Retina (tissue), 1 donor: Measurements from ENCODE around the gene MAN1A2.

Experiments used
- DNase-seq: peaks from one replicate; pipeline ENCODE4 v3.0.0-alpha.2; 2016

Gene MAN1A2

GRCh38 chr1:117561551-117561950 lies 194.3 kb downstream of the MAN1A2 start:
- no peak for DNase-seq

GRCh38 chr1:117562581-117563491 lies 195.6 kb downstream of the MAN1A2 start:
- no peak for DNase-seq

GRCh38 chr1:117563492-117563875 lies 196.2 kb downstream of the MAN1A2 start:
- DNase-seq, result no peak

GRCh38 chr1:117564227-117565075 lies 197.2 kb downstream of the MAN1A2 start:
- no peak for DNase-seq

- DNase-seq, result no peak
These were observed 197.9 kb downstream of the MAN1A2 start for GRCh38 chr1:117565076-117565556.

- peak; percentile 53 for DNase-seq
These were observed 198.7 kb downstream of the MAN1A2 start for GRCh38 chr1:117565745-117566455.

GRCh38 chr1:117566556-117566955 lies 199.3 kb downstream of the MAN1A2 start:
- DNase-seq, result no peak

- DNase-seq, result no peak
These were observed 200.2 kb downstream of the MAN1A2 start for GRCh38 chr1:117567435-117567834.

- no peak for DNase-seq
These were observed 200.7 kb downstream of the MAN1A2 start for GRCh38 chr1:117567976-117568375.

GRCh38 chr1:117568999-117569398 lies 201.8 kb downstream of the MAN1A2 start:
- DNase-seq, result no peak

- no peak for DNase-seq
These were observed 202.6 kb downstream of the MAN1A2 start for GRCh38 chr1:117569856-117570255.

GRCh38 chr1:117570988-117571409 lies 203.8 kb downstream of the MAN1A2 start:
- DNase-seq, result no peak

- no peak for DNase-seq
These were observed 204.2 kb downstream of the MAN1A2 start for GRCh38 chr1:117571496-117571895.

GRCh38 chr1:117572546-117572945 lies 205.3 kb downstream of the MAN1A2 start:
- DNase-seq, result no peak

- DNase-seq, result no peak
These were observed 206.3 kb downstream of the MAN1A2 start for GRCh38 chr1:117573386-117574023.

GRCh38 chr1:117574161-117574835 lies 207.0 kb downstream of the MAN1A2 start:
- no peak for DNase-seq

GRCh38 chr1:117575586-117576225 lies 208.5 kb downstream of the MAN1A2 start:
- DNase-seq, result no peak

GRCh38 chr1:117576236-117576635 lies 209.0 kb downstream of the MAN1A2 start:
- DNase-seq, result no peak

GRCh38 chr1:117577191-117577885 lies 210.1 kb downstream of the MAN1A2 start:
- DNase-seq, result no peak

- DNase-seq, result no peak
These were observed 211.2 kb downstream of the MAN1A2 start for GRCh38 chr1:117578466-117578865.
